Muscle of arm (tissue), 12 donors: ENCODE measurements around the gene MRRF. TPM values are rescaled to one million over a fixed set of nuclear protein-coding genes. Genes with fewer than 3 reads are reported as not detected.

Experiments
- DNase-seq: peaks from one replicate; pipeline ENCODE4 v3.0.0-alpha.2; 2013
- polyA plus RNA-seq, 12 donors: library from polyadenylated mRNA; unstranded; fragments of 120-200 nt; gene quantifications; one replicate each; pipeline ENCODE4 v1.2.1, GENCODE V29; 2013; ENCODE audit not compliant: insufficient read length in 12 of 12

MRRF gene
- polyA plus RNA-seq, 12 donors = 22.2 to 40.0 (median 29.2) TPM; not detected in 1

DNA sequence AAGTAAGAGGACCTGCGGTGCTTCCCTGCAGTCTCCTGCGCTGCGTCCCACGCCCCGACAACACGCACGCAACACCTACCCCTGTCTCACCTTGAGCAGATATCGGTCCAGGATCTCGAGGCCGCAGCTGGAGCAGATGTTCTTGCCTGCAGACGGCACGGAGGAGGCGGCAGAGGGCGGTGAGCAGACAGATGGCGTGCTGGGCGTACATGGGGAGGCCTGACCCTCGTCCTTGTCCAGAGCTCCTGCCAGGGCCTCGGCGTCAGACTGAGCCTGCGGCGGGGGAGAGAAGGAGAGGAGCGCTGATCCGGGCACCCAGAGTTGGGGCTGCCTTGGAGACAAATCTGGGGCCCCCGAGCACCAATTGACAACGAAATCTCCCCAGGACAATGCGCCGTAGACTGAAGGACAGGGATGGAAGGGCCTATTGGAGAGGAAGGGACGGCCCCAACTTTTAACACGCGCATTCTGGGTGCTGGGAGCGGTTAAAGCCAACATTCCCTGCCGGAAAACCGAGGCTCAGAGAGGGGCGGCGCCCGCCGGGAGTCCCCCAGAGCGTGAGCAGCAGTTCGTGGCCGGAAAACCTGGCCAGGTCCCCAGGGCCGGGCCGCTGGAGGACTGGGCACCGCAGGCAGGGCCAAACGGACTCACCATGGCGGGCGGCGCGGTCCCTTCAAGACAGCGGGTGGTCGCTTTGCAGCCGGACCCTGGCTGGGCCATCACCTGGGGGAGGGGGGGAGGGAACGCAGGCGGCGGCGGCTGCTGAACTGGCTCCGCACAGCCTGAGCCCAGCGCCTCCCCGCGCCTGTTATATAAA, 37.7 kb upstream of the MRRF start:
- no peak for DNase-seq

DNA sequence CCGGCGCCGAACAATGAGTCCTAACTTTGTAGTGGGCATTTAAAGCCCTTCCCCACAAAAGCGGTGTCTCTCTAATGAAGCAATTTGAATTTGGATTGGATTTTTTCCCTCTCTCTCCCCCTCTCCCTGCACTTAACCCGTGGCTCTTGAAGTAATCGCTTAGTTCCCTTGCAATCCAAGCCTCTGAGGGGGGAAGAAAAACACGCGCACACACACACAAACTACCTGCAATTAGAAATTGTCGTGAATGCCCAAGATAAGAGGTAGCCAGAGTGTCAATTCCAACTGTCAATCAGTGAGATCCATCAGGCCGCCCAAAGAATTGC, 37.1 kb upstream of the MRRF start:
- DNase-seq = no peak

- no peak for DNase-seq
Measured at GRCh38 chr9:122228191-122228567, 36.5 kb upstream of the MRRF start.

DNA sequence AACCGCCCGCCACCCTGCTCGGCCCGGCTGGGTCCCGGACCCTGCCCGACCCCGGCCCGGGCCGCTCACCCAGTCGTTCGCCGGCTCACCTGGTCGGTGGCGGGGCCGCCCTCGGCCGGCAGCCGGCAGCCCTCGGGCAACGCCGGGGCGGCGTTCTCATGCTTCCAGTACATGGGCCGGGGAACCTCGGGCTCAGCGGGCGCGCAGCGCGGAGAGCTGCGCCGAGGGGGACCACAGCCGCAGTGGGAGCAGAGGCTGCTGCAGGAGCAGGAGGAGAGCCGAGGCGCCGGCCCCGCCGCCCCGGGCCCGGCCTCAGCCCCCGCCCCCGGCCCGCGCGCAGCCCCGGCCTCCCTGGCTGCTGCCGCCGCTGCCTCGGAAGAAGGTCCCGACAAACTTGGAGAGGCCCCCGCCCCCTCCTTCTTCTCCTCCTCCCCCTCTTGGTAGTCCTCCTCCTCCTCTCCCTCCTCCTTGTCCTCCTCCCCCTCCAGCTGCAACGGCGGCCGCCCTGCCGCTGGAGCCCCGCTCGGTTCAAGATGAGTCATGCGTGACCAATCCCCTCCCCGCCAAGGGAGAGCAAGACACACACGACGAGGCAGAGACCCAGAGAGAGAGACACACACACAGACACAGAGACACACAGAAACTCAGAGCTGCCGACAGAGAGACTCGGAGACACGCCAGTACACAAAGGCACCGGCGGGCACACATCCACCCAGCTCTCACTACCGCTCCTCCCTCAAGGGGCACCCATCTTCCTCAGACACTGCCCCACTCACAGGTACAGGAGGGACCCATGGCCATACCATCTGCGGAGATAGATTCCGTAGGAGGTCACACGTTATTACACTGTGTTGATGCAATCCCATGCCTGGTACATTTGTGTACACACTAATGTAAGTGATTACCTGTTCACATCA, 35.9 kb upstream of the MRRF start, which contains the start of gene LHX6:
Gene LHX6 (minus strand): TSS at position 390 of the 917 bp plus-strand sequence. CDS start 217 bp downstream, at position 173.
- no peak for DNase-seq

GRCh38 chr9:122229485-122229837, 35.2 kb upstream of the MRRF start:
- DNase-seq = no peak

DNA sequence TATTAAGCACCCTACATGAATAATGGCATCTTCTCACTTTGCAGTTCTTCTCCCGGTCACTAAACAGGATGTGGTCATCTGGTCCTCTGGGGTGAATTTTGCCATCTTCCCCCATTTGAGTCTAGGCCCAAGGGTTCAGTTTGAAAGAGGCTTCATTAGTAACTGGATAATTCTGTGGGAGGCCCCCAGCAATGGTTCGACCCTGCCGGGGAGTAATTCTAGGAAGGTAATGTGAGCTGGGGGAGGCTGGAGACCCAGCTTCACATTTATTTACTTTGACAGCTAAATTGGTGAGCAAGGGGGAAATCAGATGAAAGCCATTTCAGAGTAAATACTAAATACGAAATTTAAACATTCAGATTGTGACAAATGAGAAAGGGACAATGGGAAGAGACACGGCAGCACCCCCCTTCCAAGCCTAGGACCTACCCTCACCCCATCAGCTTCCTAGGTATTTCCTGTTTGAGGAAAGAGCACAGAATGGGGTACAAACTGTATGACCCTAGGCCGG, 31.8 kb upstream of the MRRF start:
- no peak for DNase-seq

GRCh38 chr9:122234022-122234748, 30.5 kb upstream of the MRRF start:
- DNase-seq = no peak

DNA sequence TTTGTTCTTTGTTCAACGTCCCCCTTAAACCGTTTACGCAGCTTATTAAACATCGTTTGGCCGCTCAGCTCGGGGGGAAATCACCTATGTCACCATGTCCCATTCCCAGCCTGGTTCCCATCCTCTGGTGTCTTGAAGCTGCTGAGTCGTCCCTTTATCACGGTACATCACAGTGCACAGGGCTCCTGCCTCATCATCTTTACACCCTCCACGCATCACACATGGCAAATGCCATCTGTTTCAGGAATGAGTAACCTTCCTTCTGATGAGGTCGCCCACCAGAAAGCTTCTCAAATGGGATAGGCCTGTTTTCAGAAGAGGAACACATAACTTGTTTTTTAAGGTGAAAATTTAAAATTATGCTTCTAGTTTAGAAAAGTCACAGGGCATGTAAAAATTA, 28.0 kb upstream of the MRRF start:
- no peak for DNase-seq

- no peak for DNase-seq
Measured at GRCh38 chr9:122239722-122240121, 25.0 kb upstream of the MRRF start.

GRCh38 chr9:122244349-122244748, 20.3 kb upstream of the MRRF start:
- DNase-seq = no peak

- no peak for DNase-seq
Measured at GRCh38 chr9:122246666-122247065, 18.0 kb upstream of the MRRF start.

DNA sequence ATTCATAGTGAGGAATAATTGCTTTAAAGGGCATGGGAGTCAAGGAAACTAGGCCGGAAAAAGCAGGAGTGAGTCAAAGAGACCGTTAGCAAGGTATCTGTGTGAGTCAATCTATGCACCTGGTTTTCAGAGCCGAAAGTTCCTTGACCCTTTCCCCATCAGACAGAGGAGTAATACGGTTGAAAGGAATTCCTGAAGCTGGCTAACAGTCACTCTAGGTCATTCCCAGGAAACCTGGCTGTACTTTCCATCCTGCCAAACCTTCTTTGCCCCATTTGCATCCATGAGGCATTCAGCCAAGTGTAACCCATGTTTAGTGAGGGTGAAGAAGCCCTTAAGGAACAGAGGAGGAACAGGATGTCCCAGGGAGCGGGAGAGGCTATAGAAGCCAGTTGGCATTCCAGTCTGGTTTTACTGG, 16.2 kb upstream of the MRRF start:
- DNase-seq = no peak

GRCh38 chr9:122251351-122251750, 13.3 kb upstream of the MRRF start:
- DNase-seq = no peak

- no peak for DNase-seq
Measured at GRCh38 chr9:122252796-122253195, 11.9 kb upstream of the MRRF start.

GRCh38 chr9:122254761-122255160, 9.9 kb upstream of the MRRF start:
- no peak for DNase-seq

- DNase-seq = no peak
Measured at GRCh38 chr9:122256206-122256605, 8.5 kb upstream of the MRRF start.

- no peak for DNase-seq
Measured at GRCh38 chr9:122258886-122259415, 5.7 kb upstream of the MRRF start.

DNA sequence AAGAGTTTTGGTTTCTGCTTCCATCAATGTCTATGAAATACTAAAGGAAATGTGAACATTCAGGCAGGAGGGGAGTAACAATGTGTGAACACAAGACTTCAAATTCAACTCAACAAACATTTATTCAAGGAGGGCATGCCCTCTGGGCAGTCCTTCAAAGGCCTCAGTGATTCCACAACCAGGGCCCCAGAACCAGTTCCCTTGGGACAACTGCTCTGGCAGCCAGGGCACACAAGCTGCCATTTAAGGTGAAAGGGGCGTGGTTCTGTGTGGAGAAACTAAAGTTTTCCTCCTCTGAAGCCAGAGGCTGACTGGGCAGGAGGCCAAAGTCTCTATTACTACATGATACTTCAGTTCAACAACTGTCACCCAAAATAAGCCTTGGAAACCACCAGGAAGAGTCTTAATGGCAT, 3.2 kb upstream of the MRRF start:
- DNase-seq = no peak

DNA sequence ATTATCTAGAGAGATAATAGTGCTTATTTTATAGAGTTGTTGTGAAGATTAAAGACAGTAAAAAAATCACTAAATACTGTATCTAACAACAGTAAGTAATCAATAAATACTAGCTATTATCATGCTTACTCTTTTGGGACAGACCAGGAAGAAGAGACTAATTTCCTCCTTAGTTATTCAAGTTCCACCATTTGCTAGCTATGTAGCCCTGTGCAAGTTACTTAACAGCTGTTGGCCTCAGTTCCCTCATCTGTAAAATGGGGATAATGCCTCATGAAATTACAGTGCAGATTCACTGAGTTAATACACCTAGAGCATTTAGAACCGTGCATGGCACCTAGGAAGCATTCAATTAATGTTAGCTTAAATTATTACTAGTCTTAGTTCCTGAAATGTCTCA, 2.6 kb upstream of the MRRF start:
- no peak for DNase-seq

- DNase-seq = no peak
Measured at GRCh38 chr9:122263699-122264349, 858 bp upstream of the MRRF start.
